HepG2 (cell line): ENCODE results near the gene STK10. TPM values are rescaled to one million over a fixed set of nuclear protein-coding genes. Genes with fewer than 3 reads are reported as not detected.

ENCODE experiments used
- ATAC-seq: fragments of 200-7000 bp; cut with Tn5 transposase; 3 replicates; pipeline ENCODE4 v1.9.1; 2020; ENCODE audit warnings: mild to moderate bottlenecking, moderate library complexity
- BruUV-seq: library from RNA; stranded (reverse); fragments of 400-500 nt; replicated peaks from 2 replicates; lab custom pipeline; 2021; lab: Mats Ljungman, UMichigan
- CTCF ChIA-PET: fragments of 300-600 bp; formaldehyde crosslinking; extraction: SDS; loops from one replicate; lab custom pipeline; 2021; ENCODE audit warnings: low total read pairs, inconsistent platforms, low intra/inter-chr PET ratio; lab: Yijun Ruan, JAX
- POLR2A ChIA-PET: fragments of 350-600 bp; sonication (Branson Sonifier 250); formaldehyde crosslinking; loops from one replicate; lab custom pipeline; 2020; ENCODE audit warnings: antibody characterized with exemption, inconsistent platforms; lab: Yijun Ruan, JAX
- DNase-seq: peaks from one replicate; pipeline ENCODE4 v3.0.0-alpha.2; 2015; ENCODE audit warnings: low spot score
- FAIRE-seq: peaks from 3 replicates; lab custom pipeline; 2011; peaks lifted over from hg19 to GRCh38; lab: Jason Lieb, UNC
- H2AFZ ChIP-seq: one replicate; pipeline ENCODE4 v1.6.1; 2011; ENCODE audit warnings: low read length, inconsistent platforms
- H3K27ac ChIP-seq: fragments of 300-600 bp; 3 replicates; pipeline ENCODE4 v1.8.0; 2011; ENCODE audit warnings: mixed run types, mild to moderate bottlenecking, mixed read lengths, low read length, inconsistent platforms; ENCODE audit not compliant: insufficient read depth; ENCODE audit errors: extremely low read length
- H3K27me3 ChIP-seq, 2 experiments: fragments of 200-600 bp in 1 of 2; 2 replicates in 1 of 2; 3 replicates in 1 of 2; pipeline versions ENCODE4 v1.6.0 to v1.8.0; 2011; ENCODE audit warnings: low read length in 2 of 2, mild to moderate bottlenecking in 2 of 2, moderate library complexity in 2 of 2, inconsistent platforms in 1 of 2; ENCODE audit not compliant: insufficient read depth in 2 of 2, control insufficient read depth in 1 of 2
- H3K36me3 ChIP-seq, 2 experiments: fragments of 200-600 bp in 1 of 2; replicated peaks in 1 of 2; 2 replicates in 1 of 2; 3 replicates in 1 of 2; pipeline versions ENCODE4 v1.5.1 to v1.8.0; 2011; ENCODE audit warnings: low read length in 2 of 2, inconsistent platforms in 1 of 2; ENCODE audit not compliant: insufficient read depth in 2 of 2, control insufficient read depth in 1 of 2
- H3K4me1 ChIP-seq: 2 replicates; pipeline ENCODE4 v1.5.1; 2012; ENCODE audit warnings: low read length, inconsistent platforms; ENCODE audit not compliant: insufficient read depth
- H3K4me2 ChIP-seq: 2 replicates; pipeline ENCODE4 v1.6.0; 2011; ENCODE audit warnings: low read depth, low read length, inconsistent platforms
- H3K4me3 ChIP-seq, 3 experiments: fragments of 200-600 bp in 1 of 3; sonication (generic), shearing (Covaris generic) in 1 of 3; replicated peaks in 1 of 3; 2 replicates each; pipeline ENCODE4 v1.5.1; 2011 to 2016; ENCODE audit warnings: low read length in 3 of 3, inconsistent platforms in 2 of 3, low read depth in 2 of 3, mild to moderate bottlenecking in 2 of 3, control low read depth in 1 of 3, mixed read lengths in 1 of 3; ENCODE audit not compliant: insufficient read depth in 1 of 3
- H3K79me2 ChIP-seq: one replicate; pipeline ENCODE4 v1.6.1; 2011; ENCODE audit warnings: low read length, inconsistent platforms; ENCODE audit not compliant: insufficient read depth
- H3K9ac ChIP-seq: 2 replicates; pipeline ENCODE4 v1.6.0; 2011; ENCODE audit warnings: mild to moderate bottlenecking, low read depth, low read length, inconsistent platforms; ENCODE audit not compliant: insufficient read depth
- H3K9me3 ChIP-seq: 2 replicates; pipeline ENCODE4 v1.5.1; 2012; ENCODE audit warnings: mild to moderate bottlenecking, low read length
- H4K20me1 ChIP-seq: 2 replicates; pipeline ENCODE4 v1.6.0; 2011; ENCODE audit warnings: inconsistent platforms, mild to moderate bottlenecking, low read length, moderate library complexity; ENCODE audit not compliant: insufficient read depth
- AGO2 ChIP-seq: fragments of 200-400 bp; formaldehyde crosslinking; optimal IDR thresholded peaks from 2 replicates; pipeline ENCODE3; 2017; ENCODE audit warnings: mild to moderate bottlenecking, low read depth, low read length, moderate library complexity
- AHR ChIP-seq: IDR thresholded peaks from 2 replicates; pipeline ENCODE4 v1.6.1; 2018; ENCODE audit warnings: missing genetic modification reagents, missing compliant biosample characterization
- FOSL2 ChIP-seq: sonication (generic); formaldehyde crosslinking; IDR thresholded peaks from 2 replicates; pipeline ENCODE4 v1.4.0; 2020; ENCODE audit warnings: missing genetic modification reagents
- GPN1 ChIP-seq: sonication (generic); formaldehyde crosslinking; IDR thresholded peaks from 2 replicates; pipeline ENCODE4 v1.5.1; 2020; ENCODE audit warnings: missing genetic modification reagents, borderline replicate concordance
- HBP1 ChIP-seq: IDR thresholded peaks from 2 replicates; pipeline ENCODE4 v1.6.1; 2016; ENCODE audit warnings: low read depth, control low read depth
- HES4 ChIP-seq: sonication (generic); formaldehyde crosslinking; IDR thresholded peaks from 2 replicates; pipeline ENCODE4 v1.9.0; 2021; ENCODE audit warnings: mild to moderate bottlenecking, missing genetic modification reagents, borderline replicate concordance
- HINFP ChIP-seq: sonication (generic); formaldehyde crosslinking; IDR thresholded peaks from 2 replicates; pipeline ENCODE4 v1.4.0; 2020; ENCODE audit warnings: low read depth, mild to moderate bottlenecking, missing genetic modification reagents
- IRF2 ChIP-seq: IDR thresholded peaks from 2 replicates; pipeline ENCODE4 v1.6.1; 2018; ENCODE audit warnings: missing genetic modification reagents, missing compliant biosample characterization
- KDM2A ChIP-seq: sonication (generic); formaldehyde crosslinking; IDR thresholded peaks from 2 replicates; pipeline ENCODE4 v1.4.0; 2020; ENCODE audit warnings: low read depth, missing genetic modification reagents, borderline replicate concordance
- PATZ1 ChIP-seq: sonication (generic); formaldehyde crosslinking; IDR thresholded peaks from 2 replicates; pipeline ENCODE4 v1.4.0; 2020; ENCODE audit warnings: missing genetic modification reagents
- PAX8 ChIP-seq: sonication (generic); formaldehyde crosslinking; IDR thresholded peaks from 2 replicates; pipeline ENCODE4 v1.8.0; 2022; ENCODE audit warnings: mild to moderate bottlenecking, missing genetic modification reagents, borderline replicate concordance
- PHF8 ChIP-seq: sonication (generic); formaldehyde crosslinking; IDR thresholded peaks from 2 replicates; pipeline ENCODE4 v1.5.0; 2020; ENCODE audit warnings: missing genetic modification reagents
- RFX5 ChIP-seq: IDR thresholded peaks from 2 replicates; pipeline ENCODE4 v1.6.1; 2011; ENCODE audit warnings: low read depth, low read length, improper control_type of control experiment
- SNAPC5 ChIP-seq: sonication (generic); formaldehyde crosslinking; IDR thresholded peaks from 2 replicates; pipeline ENCODE4 v1.8.1; 2023; ENCODE audit warnings: mild to moderate bottlenecking, missing genetic modification reagents, borderline replicate concordance
- SRSF4 ChIP-seq: fragments of 200-400 bp; formaldehyde crosslinking; IDR thresholded peaks from one replicate; pipeline ENCODE4 v1.6.1; 2018; ENCODE audit warnings: mild to moderate bottlenecking, low read depth, low read length, moderate library complexity; ENCODE audit not compliant: poor library complexity, severe bottlenecking
- TBP ChIP-seq: sonication (generic); formaldehyde crosslinking; IDR thresholded peaks from 2 replicates; pipeline ENCODE4 v1.5.0; 2020; ENCODE audit warnings: missing genetic modification reagents
- ZBTB14 ChIP-seq: sonication (generic); formaldehyde crosslinking; IDR thresholded peaks from 2 replicates; pipeline ENCODE4 v1.4.0; 2020; ENCODE audit warnings: missing genetic modification reagents
- ZNF550 ChIP-seq: sonication (generic); formaldehyde crosslinking; IDR thresholded peaks from 2 replicates; pipeline ENCODE4 v1.4.0; 2020; ENCODE audit warnings: mild to moderate bottlenecking, missing genetic modification reagents, borderline replicate concordance
- ZNF563 ChIP-seq: sonication (generic); formaldehyde crosslinking; IDR thresholded peaks from 2 replicates; pipeline ENCODE4 v1.8.0; 2022; ENCODE audit warnings: mild to moderate bottlenecking, moderate library complexity, missing genetic modification reagents
- ZNF879 ChIP-seq: sonication (generic); formaldehyde crosslinking; IDR thresholded peaks from 2 replicates; pipeline ENCODE4 v1.8.1; 2023; ENCODE audit warnings: missing genetic modification reagents
- WGBS: methylation state at CpG from one replicate; pipeline ENCODE4 v1.1.6; 2017; ENCODE audit warnings: low lambda C conversion rate; 5-methylcytosine and 5-hydroxymethylcytosine counted together
- in situ Hi-C: cut with HindIII; loops from 2 replicates; pipeline ENCODE4 v1.10.0; 2017; ENCODE audit warnings: low pct_unique_long_range_greater_than_20kb; ENCODE audit not compliant: extremely low pct_ligation_motif_present
- intact Hi-C: fragments of 100-400 bp; cut with micrococcal nuclease; formaldehyde crosslinking; loops from one replicate; pipeline ENCODE4 v1.10.0; 2022; ENCODE audit not compliant: unreplicated experiment
- polyA plus RNA-seq, 8 experiments: library from polyadenylated mRNA; depleted of rRNA in 3 of 8; stranded (reverse) in 7 of 8; unstranded in 1 of 8; fragments of >200 nt; fragmentation: Illumina TruSeq in 4 of 8; extraction: Trizol in 4 of 8; gene quantifications; 2 replicates each; pipeline versions ENCODE4 v1.2.1 to v1.2.3, GENCODE V29; 2011 to 2016; ENCODE audit warnings: low read depth in 4 of 8, missing spikeins in 1 of 8, mixed read lengths in 1 of 8; ENCODE audit not compliant: insufficient read depth in 1 of 8
- total RNA-seq, 5 experiments: library from RNA; depleted of rRNA; stranded (reverse); fragments of >200 nt; fragmentation: Illumina TruSeq; extraction: Trizol; gene quantifications; 2 replicates each; pipeline ENCODE4 v1.2.3, GENCODE V29; 2016; ENCODE audit warnings: low read depth in 1 of 5

Gene STK10
- total and polyA plus RNA-seq, 2 of the 13 experiments (the other 11 are each of a cell fraction or from before 2014, with no cell fraction given): 7.0 to 7.2 TPM

- no peaks in the 10 kb centered on the region for H3K9me3 ChIP-seq
- POLR2A ChIA-PET: interaction anchor here (1.3 kb wide), 1 partner anchor 84 kb away, joined by 3 read pairs; the partner anchor contains the start of gene STK10
- peaks cover 2 to 6% of the 10 kb centered on the region in 2 experiments; a peak in 2 of 5 replicates for H3K36me3 ChIP-seq
- DNase-seq (peak; percentile 30), ATAC-seq (peak; percentile 83), FAIRE-seq (no peak)
- H3K9ac ChIP-seq: no peak overlapping the region
- 51% methylated on average over 9 of the region's 11 CpGs for WGBS
- H3K4me1 ChIP-seq: peaks cover 28% of the 10 kb centered on the region
- no TSS peak for BruUV-seq
- H3K79me2 ChIP-seq: no peaks in the 10 kb centered on the region
- no peaks in the 10 kb centered on the region for H4K20me1 ChIP-seq
- H3K4me2 ChIP-seq: peak overlapping the region; percentile 44
- no peaks in the 10 kb centered on the region for H3K27me3 ChIP-seq
- in situ Hi-C loops: loop anchor here (10.0 kb wide), 1 partner anchor 181 kb away; the partner anchor contains the start of gene UBTD2
- CTCF ChIA-PET: no interaction called here
- H3K27ac ChIP-seq: no peak overlapping the region
- intact Hi-C loops: no loop called here
- H2AFZ ChIP-seq: no peak overlapping the region
- no peak overlapping the region; a peak in 1 of 6 replicates for H3K4me3 ChIP-seq
- TF ChIP-seq IRF2: 0 out of 2 replicates have a peak, but pooled peaks have one; percentile 20
- no peak for TF ChIP-seq SRSF4
- no peak for TF ChIP-seq AGO2
- TF ChIP-seq ZNF563: no peak
- no peak for TF ChIP-seq PATZ1 (CRISPR knock-in tag)
- no peak for TF ChIP-seq GPN1 (CRISPR knock-in tag)
- TF ChIP-seq RFX5: no peak
- TF ChIP-seq TBP (CRISPR knock-in tag): no peak
- TF ChIP-seq ZNF550 (CRISPR knock-in tag): no peak
- TF ChIP-seq HINFP (CRISPR knock-in tag): no peak
- TF ChIP-seq ZNF879: no peak
- TF ChIP-seq KDM2A (CRISPR knock-in tag): peak; percentile 23; the same call in 1 of the 2 replicates
- TF ChIP-seq AHR: no peak
- TF ChIP-seq SNAPC5: no peak
- no peak for TF ChIP-seq PHF8 (CRISPR knock-in tag)
- TF ChIP-seq ZBTB14: no peak
- TF ChIP-seq HBP1 (CRISPR knock-in tag): no peak
- 0 out of 2 replicates have a peak, but pooled peaks have one; percentile 6 for TF ChIP-seq FOSL2 (CRISPR knock-in tag)
- TF ChIP-seq PAX8: no peak
- TF ChIP-seq HES4: no peak
Measured at GRCh38 chr5:172104021-172104420, 84.0 kb downstream of the STK10 start.
